ENCODE measurements around the gene PFDN6. TPM values are rescaled to one million over a fixed set of nuclear protein-coding genes. Genes with fewer than 3 reads are reported as not detected.

PFDN6 gene
- total RNA-seq, 2 experiments from 2014 or later, result 9.7 to 11.7 TPM

DNA sequence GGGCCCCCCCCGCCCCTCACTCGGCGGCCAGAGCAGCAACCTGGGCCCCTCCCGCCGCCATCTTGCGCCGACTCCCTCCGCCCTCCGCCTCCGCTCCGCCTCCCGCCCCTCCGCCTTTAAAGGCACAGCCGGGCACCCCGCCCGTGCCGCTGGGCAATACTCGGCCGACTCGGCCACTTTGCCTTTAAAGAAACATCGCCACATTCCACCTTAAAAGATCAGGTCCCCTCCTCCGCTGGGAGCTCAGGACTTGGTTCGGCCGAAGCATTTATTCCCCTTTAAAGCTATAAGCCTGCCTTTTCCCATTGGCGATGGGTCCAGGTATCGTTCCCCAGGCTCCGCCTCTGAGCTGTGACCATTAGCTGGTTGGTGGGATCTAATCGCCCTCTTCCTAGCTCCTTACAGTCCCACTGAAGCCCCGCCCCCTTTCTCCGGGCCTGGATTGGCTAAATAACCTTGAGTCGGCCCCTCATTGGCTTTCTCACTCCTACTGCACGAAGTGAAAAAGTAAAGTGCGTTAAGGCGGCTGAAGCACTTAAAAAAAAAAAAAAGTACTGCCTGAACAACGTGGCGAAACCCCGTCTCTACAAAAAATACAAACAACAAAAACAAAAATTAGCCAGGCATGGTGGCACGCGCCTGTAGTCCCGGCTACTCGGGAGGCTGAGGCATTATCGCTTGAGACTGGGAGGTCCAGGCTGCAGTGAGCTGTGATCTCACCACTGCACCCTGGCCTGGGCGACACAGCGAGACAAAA lies 28.4 kb downstream of the PFDN6 start, which contains the start of gene ZBTB22:
Gene ZBTB22, minus strand, starts transcription at position 76 of the 757 bp plus-strand sequence. CDS start 828 bp downstream, outside the sequence.
- peaks cover 83% of the 10 kb centered on the region for H3K36me3 Mint-ChIP-seq (ENCODE audit: low read depth)
- H3K4me1 Mint-ChIP-seq (ENCODE audit: low read depth), result peaks cover 95% of the 10 kb centered on the region
- H3K27me3 Mint-ChIP-seq, result no peaks in the 10 kb centered on the region
- ATAC-seq (ENCODE audit: poor library complexity) (peak; percentile 64), DNase-seq (peak; percentile 90 to 98 (median 95))
- ChIA-PET CTCF (interaction anchor here (0.6 to 1.9 kb wide), 8 partner anchors 19 to 108 kb away, joined by 3 to 12 read pairs (median 4); partner anchors contain the start of genes KIFC1, PFDN6, RGL2 and RPS18), POLR2A (interaction anchor here (0.6 to 3.5 kb wide), 27 partner anchors 10 to 1666 kb away, joined by 3 to 155 read pairs (median 4); partner anchors contain the start of genes B3GALT4, BAG6, CUTA and PFDN6)
- H3K9me3 Mint-ChIP-seq, result no peaks in the 10 kb centered on the region
- H3K4me3 Mint-ChIP-seq, result peak within 1 kb of the TSS; percentile 100
- Histone ChIP-seq H3K27me3 (ENCODE audit: control insufficient read depth in 1 of 2, insufficient read depth in 2 of 2, low read length in 2 of 2) (no peaks in the 10 kb centered on the region), H3K4me3 (ENCODE audit: low read length) (peak within 1 kb of the TSS; percentile 67), H3K4me1 (ENCODE audit: insufficient read depth, low read length) (peaks cover 75% of the 10 kb centered on the region), H3K27ac (ENCODE audit: low read depth in 1 of 2, low read length in 2 of 2) (peak within 1 kb of the TSS; percentile 81 to 86), H3K9me3 (ENCODE audit: control insufficient read depth in 1 of 2, insufficient read depth in 1 of 2, low read length in 2 of 2) (no peaks in the 10 kb centered on the region), H3K36me3 (ENCODE audit: insufficient read depth, low read length) (peaks cover 37% of the 10 kb centered on the region)
- TF ChIP-seq, protein P1, sequence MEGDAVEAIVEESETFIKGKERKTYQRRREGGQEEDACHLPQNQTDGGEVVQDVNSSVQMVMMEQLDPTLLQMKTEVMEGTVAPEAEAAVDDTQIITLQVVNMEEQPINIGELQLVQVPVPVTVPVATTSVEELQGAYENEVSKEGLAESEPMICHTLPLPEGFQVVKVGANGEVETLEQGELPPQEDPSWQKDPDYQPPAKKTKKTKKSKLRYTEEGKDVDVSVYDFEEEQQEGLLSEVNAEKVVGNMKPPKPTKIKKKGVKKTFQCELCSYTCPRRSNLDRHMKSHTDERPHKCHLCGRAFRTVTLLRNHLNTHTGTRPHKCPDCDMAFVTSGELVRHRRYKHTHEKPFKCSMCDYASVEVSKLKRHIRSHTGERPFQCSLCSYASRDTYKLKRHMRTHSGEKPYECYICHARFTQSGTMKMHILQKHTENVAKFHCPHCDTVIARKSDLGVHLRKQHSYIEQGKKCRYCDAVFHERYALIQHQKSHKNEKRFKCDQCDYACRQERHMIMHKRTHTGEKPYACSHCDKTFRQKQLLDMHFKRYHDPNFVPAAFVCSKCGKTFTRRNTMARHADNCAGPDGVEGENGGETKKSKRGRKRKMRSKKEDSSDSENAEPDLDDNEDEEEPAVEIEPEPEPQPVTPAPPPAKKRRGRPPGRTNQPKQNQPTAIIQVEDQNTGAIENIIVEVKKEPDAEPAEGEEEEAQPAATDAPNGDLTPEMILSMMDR (IDR thresholded peaks at IDR 0.05), result no peak
- peak within 1 kb of the TSS; percentile 94 for H3K27ac Mint-ChIP-seq
- intact Hi-C loops (cut with DNase I, micrococcal nuclease), result loop anchor here (1.0 kb wide), 4 partner anchors 19 to 109 kb away; partner anchors contain the start of gene KIFC1 (in 1 of the 2)

DNA sequence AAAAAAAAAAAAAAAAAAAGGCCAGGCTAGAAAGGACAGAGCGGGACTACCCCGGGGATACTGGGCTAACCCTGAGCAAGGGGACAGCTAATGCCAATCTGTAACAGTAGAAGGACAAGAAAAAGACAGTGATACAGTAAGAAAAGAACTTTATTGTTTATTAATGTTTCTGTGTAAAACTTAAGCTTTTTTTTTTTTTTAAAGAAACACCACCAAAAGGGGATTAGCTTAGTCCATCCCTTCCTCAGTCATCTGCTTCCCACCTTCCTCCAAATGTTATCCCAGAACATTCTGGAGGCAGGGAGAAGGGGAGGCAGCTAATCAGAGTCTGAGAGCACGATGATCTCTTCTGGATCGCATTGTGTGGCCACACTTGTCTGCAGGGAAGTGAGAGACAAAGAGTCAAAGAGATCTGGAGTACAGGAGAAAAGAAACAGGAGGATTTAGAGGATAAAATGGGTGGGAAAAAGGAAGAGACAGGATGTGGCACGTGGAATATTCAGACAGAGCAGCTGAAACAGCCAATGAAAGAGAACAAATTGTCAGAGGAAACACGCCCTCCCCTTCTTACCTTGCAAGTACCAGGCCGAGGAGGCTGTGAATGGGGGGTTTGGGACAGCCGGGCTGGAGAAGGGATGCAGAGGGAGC lies 29.1 kb downstream of the PFDN6 start:
- Histone ChIP-seq H3K4me1 (ENCODE audit: insufficient read depth, low read length) (peaks cover 78% of the 10 kb centered on the region), H3K27ac (ENCODE audit: low read depth in 1 of 2, low read length in 2 of 2) (peak overlapping the region; percentile 81 to 86), H3K9me3 (ENCODE audit: control insufficient read depth in 1 of 2, insufficient read depth in 1 of 2, low read length in 2 of 2) (no peaks in the 10 kb centered on the region), H3K4me3 (ENCODE audit: low read length) (peak overlapping the region; percentile 67), H3K27me3 (ENCODE audit: control insufficient read depth in 1 of 2, insufficient read depth in 2 of 2, low read length in 2 of 2) (no peaks in the 10 kb centered on the region), H3K36me3 (ENCODE audit: insufficient read depth, low read length) (peaks cover 37% of the 10 kb centered on the region)
- TF ChIP-seq, protein P1 (IDR thresholded peaks at IDR 0.05), result no peak
- Mint-ChIP-seq H3K27ac (peak overlapping the region; percentile 94), H3K9me3 (no peaks in the 10 kb centered on the region), H3K27me3 (no peaks in the 10 kb centered on the region), H3K4me3 (peak overlapping the region; percentile 100), H3K36me3 (ENCODE audit: low read depth) (peaks cover 82% of the 10 kb centered on the region), H3K4me1 (ENCODE audit: low read depth) (peaks cover 98% of the 10 kb centered on the region)
- DNase-seq (no peak), ATAC-seq (ENCODE audit: poor library complexity) (no peak)
- POLR2A ChIA-PET, result interaction anchor here (0.6 to 3.5 kb wide), 18 partner anchors 10 to 1666 kb away, joined by 3 to 155 read pairs (median 12); partner anchors contain the start of genes B3GALT4, BAG6, CUTA and PFDN6
- intact Hi-C loops (cut with DNase I, micrococcal nuclease), result loop anchor here in 1 of 2 experiments (1.0 kb wide), 1 partner anchor 26 kb away; no protein-coding TSS in a partner anchor
- CTCF ChIA-PET, result interaction anchor here (0.9 to 1.9 kb wide), 6 partner anchors 19 to 107 kb away, joined by 3 to 12 read pairs (median 6); partner anchors contain the start of genes KIFC1, RGL2, RPS18 and VPS52

GRCh38 chr6:33319939-33320314 lies 30.5 kb downstream of the PFDN6 start:
- DNase-seq (no peak), ATAC-seq (ENCODE audit: poor library complexity) (no peak)
- Histone ChIP-seq H3K4me1 (ENCODE audit: insufficient read depth, low read length) (peaks cover 77% of the 10 kb centered on the region), H3K27ac (ENCODE audit: low read depth in 1 of 2, low read length in 2 of 2) (no peak overlapping the region), H3K4me3 (ENCODE audit: low read length) (no peak overlapping the region), H3K9me3 (ENCODE audit: control insufficient read depth in 1 of 2, insufficient read depth in 1 of 2, low read length in 2 of 2) (no peaks in the 10 kb centered on the region), H3K27me3 (ENCODE audit: control insufficient read depth in 1 of 2, insufficient read depth in 2 of 2, low read length in 2 of 2) (no peaks in the 10 kb centered on the region), H3K36me3 (ENCODE audit: insufficient read depth, low read length) (peaks cover 37% of the 10 kb centered on the region)
- H3K27me3 Mint-ChIP-seq, result no peaks in the 10 kb centered on the region
- H3K27ac Mint-ChIP-seq, result peak overlapping the region; percentile 96
- H3K4me1 Mint-ChIP-seq (ENCODE audit: low read depth), result peaks cover 92% of the 10 kb centered on the region
- H3K9me3 Mint-ChIP-seq, result no peaks in the 10 kb centered on the region
- intact Hi-C loops (cut with DNase I, micrococcal nuclease), result no loop called here
- TF ChIP-seq, protein P1 (IDR thresholded peaks at IDR 0.05), result no peak
- POLR2A ChIA-PET, result interaction anchor here (1.1 to 3.5 kb wide), 2 partner anchors 25 to 31 kb away, joined by 3 to 155 read pairs; partner anchors contain the start of gene WDR46
- CTCF ChIA-PET, result interaction anchor here (1.6 kb wide), 1 partner anchor 26 kb away, joined by 3 read pairs; no protein-coding TSS in a partner anchor
- H3K36me3 Mint-ChIP-seq (ENCODE audit: low read depth), result peaks cover 69% of the 10 kb centered on the region
- H3K4me3 Mint-ChIP-seq, result peak overlapping the region; percentile 100

All from CD4-positive, alpha-beta T cell (primary cell).